Glutamatergic neuron (in vitro differentiated cells): ENCODE measurements around the gene GPX3. TPM values are rescaled to one million over a fixed set of nuclear protein-coding genes. Genes with fewer than 3 reads are reported as not detected.

Experiments
- DNase-seq: peaks from one replicate; pipeline ENCODE4 v3.0.0; 2022
- H3K27ac Mint-ChIP-seq: one replicate; pipeline ENCODE4 v1.8.0; 2020; ENCODE audit warnings: mild to moderate bottlenecking, mixed read lengths, inconsistent platforms; ENCODE audit not compliant: unreplicated experiment
- H3K27me3 Mint-ChIP-seq: one replicate; pipeline ENCODE4 v1.8.0; 2020; ENCODE audit warnings: mild to moderate bottlenecking, moderate library complexity, mixed read lengths, inconsistent platforms; ENCODE audit not compliant: unreplicated experiment
- H3K36me3 Mint-ChIP-seq: one replicate; pipeline ENCODE4 v1.8.0; 2020; ENCODE audit warnings: mild to moderate bottlenecking, mixed read lengths, inconsistent platforms; ENCODE audit not compliant: unreplicated experiment
- H3K4me1 Mint-ChIP-seq: one replicate; pipeline ENCODE4 v1.8.0; 2020; ENCODE audit warnings: mild to moderate bottlenecking, low read depth, mixed read lengths, inconsistent platforms; ENCODE audit not compliant: unreplicated experiment
- H3K4me3 Mint-ChIP-seq: one replicate; pipeline ENCODE4 v1.8.0; 2020; ENCODE audit warnings: mild to moderate bottlenecking, mixed read lengths, inconsistent platforms; ENCODE audit not compliant: unreplicated experiment
- H3K9me3 Mint-ChIP-seq: one replicate; pipeline ENCODE4 v1.8.0; 2020; ENCODE audit warnings: mild to moderate bottlenecking, moderate library complexity, mixed read lengths, inconsistent platforms; ENCODE audit not compliant: unreplicated experiment
- total RNA-seq: library from RNA; stranded (reverse); fragmentation: NEBNext Ultra II Directional; extraction: Animal tissue kit (Norgen Biotek cat#: 25700); gene quantifications from one replicate; pipeline ENCODE4 v1.2.1, GENCODE V29; 2021; ENCODE audit not compliant: unreplicated experiment
- TF ChIP-seq, protein P1 (sequence below): fragments of 200-600 bp; sonication (generic); IDR thresholded peaks from one replicate; pipeline ENCODE4 v1.5.0; 2021; ENCODE audit not compliant: partially characterized antibody, unreplicated experiment

Gene GPX3
- total RNA-seq, 1 donor from 2014 or later: 20.4 TPM

DNA sequence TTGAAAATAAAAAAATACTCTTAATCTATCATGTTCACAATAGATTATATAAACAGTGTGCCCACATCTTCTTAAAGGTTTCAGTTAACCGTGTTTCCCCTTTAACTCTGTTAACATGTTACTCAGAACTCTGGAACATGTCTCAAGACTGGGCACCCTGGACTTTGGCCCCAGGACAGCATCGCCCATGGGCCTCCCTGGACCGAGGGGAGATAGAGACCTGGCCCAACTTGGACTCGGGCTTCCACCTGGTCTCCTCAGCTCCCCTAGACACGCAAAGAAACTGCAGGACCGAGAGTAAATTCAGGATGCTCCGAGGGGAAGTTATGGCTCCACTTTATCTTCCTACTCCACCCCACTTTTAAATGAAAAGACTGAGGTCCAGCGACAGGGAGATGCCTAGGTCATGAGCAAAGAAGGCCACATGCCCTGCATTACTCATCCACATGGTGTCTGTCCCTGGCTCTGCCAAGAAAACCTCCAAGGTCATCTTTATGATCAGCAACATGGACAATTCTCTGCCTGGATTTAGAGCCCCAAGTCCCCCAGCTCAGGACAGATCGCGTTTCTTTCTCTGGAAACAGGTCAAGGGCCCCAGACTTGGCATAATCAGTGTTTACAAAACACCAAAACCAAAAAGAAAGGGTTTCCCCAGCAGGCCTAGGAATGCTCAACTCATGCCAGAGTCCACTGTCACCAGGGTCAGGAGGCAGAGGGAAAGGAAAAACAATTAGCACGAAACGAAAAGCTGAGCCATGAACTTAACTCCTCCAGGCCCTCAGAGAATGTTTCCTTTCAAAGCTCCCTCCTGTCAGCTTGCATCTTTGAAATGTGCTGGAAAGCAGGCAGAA lies 17.4 kb downstream of the GPX3 start:
- peaks cover 1% of the 10 kb centered on the region for H3K4me1 Mint-ChIP-seq
- H3K36me3 Mint-ChIP-seq: no peaks in the 10 kb centered on the region
- no peaks in the 10 kb centered on the region for H3K27me3 Mint-ChIP-seq
- H3K4me3 Mint-ChIP-seq: no peak overlapping the region
- no peak overlapping the region for H3K27ac Mint-ChIP-seq
- TF ChIP-seq, protein P1, sequence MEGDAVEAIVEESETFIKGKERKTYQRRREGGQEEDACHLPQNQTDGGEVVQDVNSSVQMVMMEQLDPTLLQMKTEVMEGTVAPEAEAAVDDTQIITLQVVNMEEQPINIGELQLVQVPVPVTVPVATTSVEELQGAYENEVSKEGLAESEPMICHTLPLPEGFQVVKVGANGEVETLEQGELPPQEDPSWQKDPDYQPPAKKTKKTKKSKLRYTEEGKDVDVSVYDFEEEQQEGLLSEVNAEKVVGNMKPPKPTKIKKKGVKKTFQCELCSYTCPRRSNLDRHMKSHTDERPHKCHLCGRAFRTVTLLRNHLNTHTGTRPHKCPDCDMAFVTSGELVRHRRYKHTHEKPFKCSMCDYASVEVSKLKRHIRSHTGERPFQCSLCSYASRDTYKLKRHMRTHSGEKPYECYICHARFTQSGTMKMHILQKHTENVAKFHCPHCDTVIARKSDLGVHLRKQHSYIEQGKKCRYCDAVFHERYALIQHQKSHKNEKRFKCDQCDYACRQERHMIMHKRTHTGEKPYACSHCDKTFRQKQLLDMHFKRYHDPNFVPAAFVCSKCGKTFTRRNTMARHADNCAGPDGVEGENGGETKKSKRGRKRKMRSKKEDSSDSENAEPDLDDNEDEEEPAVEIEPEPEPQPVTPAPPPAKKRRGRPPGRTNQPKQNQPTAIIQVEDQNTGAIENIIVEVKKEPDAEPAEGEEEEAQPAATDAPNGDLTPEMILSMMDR: no peak
- no peaks in the 10 kb centered on the region for H3K9me3 Mint-ChIP-seq
- DNase-seq: no peak

GRCh38 chr5:151038412-151038745 lies 18.0 kb downstream of the GPX3 start:
- H3K4me1 Mint-ChIP-seq: peaks cover 1% of the 10 kb centered on the region
- DNase-seq: no peak
- H3K36me3 Mint-ChIP-seq: no peaks in the 10 kb centered on the region
- no peak overlapping the region for H3K27ac Mint-ChIP-seq
- H3K9me3 Mint-ChIP-seq: no peaks in the 10 kb centered on the region
- no peaks in the 10 kb centered on the region for H3K27me3 Mint-ChIP-seq
- no peak overlapping the region for H3K4me3 Mint-ChIP-seq
- TF ChIP-seq, protein P1: no peak

DNA sequence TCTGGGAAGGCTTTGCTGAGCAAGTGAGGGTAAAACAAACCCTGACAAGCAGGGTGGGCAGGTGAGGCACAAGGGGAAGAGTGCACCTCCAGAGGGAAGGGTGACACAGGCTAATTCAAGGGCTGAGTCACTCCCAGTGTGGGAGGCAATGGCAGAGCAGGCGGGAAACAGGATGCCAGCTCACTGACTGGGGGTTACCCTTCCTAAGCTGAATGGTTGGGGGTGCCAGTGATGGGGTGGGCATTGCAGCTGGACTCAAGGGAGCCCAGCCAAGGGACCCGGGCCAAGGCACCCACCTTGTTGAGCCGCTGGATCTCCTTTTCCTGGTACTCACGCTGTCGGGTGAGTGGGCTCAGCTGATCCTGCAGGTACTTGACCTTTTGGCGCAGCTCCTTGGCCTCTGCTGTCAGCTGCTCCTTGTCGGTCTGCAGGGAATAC lies 18.4 kb downstream of the GPX3 start:
- H3K27me3 Mint-ChIP-seq: no peaks in the 10 kb centered on the region
- no peak overlapping the region for H3K27ac Mint-ChIP-seq
- no peak for DNase-seq
- TF ChIP-seq, protein P1: no peak
- no peaks in the 10 kb centered on the region for H3K36me3 Mint-ChIP-seq
- H3K4me1 Mint-ChIP-seq: peaks cover 1% of the 10 kb centered on the region
- H3K4me3 Mint-ChIP-seq: no peak overlapping the region
- H3K9me3 Mint-ChIP-seq: no peaks in the 10 kb centered on the region

DNA sequence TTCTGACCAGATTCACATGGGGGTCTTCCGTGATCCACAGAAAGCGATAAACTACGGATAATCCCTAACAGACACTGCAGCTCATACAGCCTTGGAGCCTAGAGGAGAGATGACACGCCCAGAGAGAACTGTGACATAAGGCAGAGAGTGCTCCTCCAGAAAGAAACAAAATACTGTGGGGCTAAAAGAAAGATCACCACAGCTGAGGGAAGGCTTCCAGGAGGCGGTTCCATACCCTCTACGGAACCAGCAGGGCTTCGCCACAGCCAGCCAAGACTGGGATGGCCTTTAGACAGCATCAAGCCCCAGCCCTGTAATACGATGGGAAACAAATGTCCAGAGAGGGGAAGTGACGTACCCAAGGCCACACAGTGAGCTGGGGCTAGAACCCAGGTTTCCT lies 19.3 kb downstream of the GPX3 start:
- TF ChIP-seq, protein P1: no peak
- no peaks in the 10 kb centered on the region for H3K36me3 Mint-ChIP-seq
- H3K27me3 Mint-ChIP-seq: no peaks in the 10 kb centered on the region
- no peak overlapping the region for H3K27ac Mint-ChIP-seq
- H3K4me1 Mint-ChIP-seq: peaks cover 1% of the 10 kb centered on the region
- no peaks in the 10 kb centered on the region for H3K9me3 Mint-ChIP-seq
- no peak overlapping the region for H3K4me3 Mint-ChIP-seq
- no peak for DNase-seq

GRCh38 chr5:151040211-151040747 lies 19.9 kb downstream of the GPX3 start:
- peaks cover 1% of the 10 kb centered on the region for H3K4me1 Mint-ChIP-seq
- DNase-seq: no peak
- no peak overlapping the region for H3K4me3 Mint-ChIP-seq
- no peak overlapping the region for H3K27ac Mint-ChIP-seq
- H3K36me3 Mint-ChIP-seq: no peaks in the 10 kb centered on the region
- TF ChIP-seq, protein P1: no peak
- no peaks in the 10 kb centered on the region for H3K9me3 Mint-ChIP-seq
- H3K27me3 Mint-ChIP-seq: no peaks in the 10 kb centered on the region
